BJ (cell line): ENCODE data around the gene TFDP2. TPM values are rescaled to one million over a fixed set of nuclear protein-coding genes. Genes with fewer than 3 reads are reported as not detected.
A peak's percentile ranks its signal among the peaks of the same experiment; 100 is the strongest.

ENCODE experiments used
- CTCF ChIA-PET: fragments of 350-600 bp; formaldehyde crosslinking; extraction: SDS; loops from one replicate; lab custom pipeline; 2021; ENCODE audit warnings: antibody characterized with exemption, inconsistent platforms; lab: Yijun Ruan, JAX
- POLR2A ChIA-PET: fragments of 300-600 bp; sonication (Branson Sonifier 250); formaldehyde crosslinking; extraction: SDS; loops from one replicate; lab custom pipeline; 2021; ENCODE audit warnings: antibody characterized with exemption; lab: Charles Lee
- DNase-seq: peaks from one replicate; pipeline ENCODE4 v3.0.0-alpha.2; 2011; ENCODE audit warnings: low read depth
- H3K27me3 ChIP-seq: 2 replicates; pipeline ENCODE4 v1.6.0; 2011; ENCODE audit warnings: low read length; ENCODE audit not compliant: control insufficient read depth, insufficient read depth
- H3K36me3 ChIP-seq: 2 replicates; pipeline ENCODE4 v1.5.1; 2011; ENCODE audit warnings: low read length; ENCODE audit not compliant: control insufficient read depth, insufficient read depth
- H3K4me3 ChIP-seq: 2 replicates; pipeline ENCODE4 v1.5.1; 2011; ENCODE audit warnings: low read depth, mild to moderate bottlenecking, control low read depth, low read length
- CTCF ChIP-seq: IDR thresholded peaks from 2 replicates; pipeline ENCODE4 v1.5.1; 2011; ENCODE audit warnings: low read depth, mild to moderate bottlenecking, control low read depth, inconsistent platforms, low read length, moderate library complexity; ENCODE audit not compliant: insufficient read depth
- polyA plus RNA-seq: library from polyadenylated mRNA; depleted of rRNA; stranded (reverse); fragments of >200 nt; gene quantifications from 2 replicates; pipeline ENCODE4 v1.2.3, GENCODE V29; 2011

TFDP2 gene
- polyA plus RNA-seq, 1 experiment = 10.9 TPM

- Histone ChIP-seq H3K27me3 (no peaks in the 10 kb centered on the region), H3K36me3 (no peaks in the 10 kb centered on the region; the same call in none of the 2 replicates), H3K4me3 (no peak overlapping the region)
- POLR2A ChIA-PET = interaction anchor here (0.7 kb wide), 1 partner anchor 20 kb away, joined by 3 read pairs; no protein-coding TSS in a partner anchor
- CTCF ChIA-PET = interaction anchor here (0.7 to 1.3 kb wide), 4 partner anchors 9 to 167 kb away, joined by 3 to 6 read pairs (median 4); no protein-coding TSS in a partner anchor
- TF ChIP-seq CTCF = no peak
- DNase-seq = no peak
Measured at GRCh38 chr3:141960731-141961130, 188.6 kb downstream of the TFDP2 start.

DNA sequence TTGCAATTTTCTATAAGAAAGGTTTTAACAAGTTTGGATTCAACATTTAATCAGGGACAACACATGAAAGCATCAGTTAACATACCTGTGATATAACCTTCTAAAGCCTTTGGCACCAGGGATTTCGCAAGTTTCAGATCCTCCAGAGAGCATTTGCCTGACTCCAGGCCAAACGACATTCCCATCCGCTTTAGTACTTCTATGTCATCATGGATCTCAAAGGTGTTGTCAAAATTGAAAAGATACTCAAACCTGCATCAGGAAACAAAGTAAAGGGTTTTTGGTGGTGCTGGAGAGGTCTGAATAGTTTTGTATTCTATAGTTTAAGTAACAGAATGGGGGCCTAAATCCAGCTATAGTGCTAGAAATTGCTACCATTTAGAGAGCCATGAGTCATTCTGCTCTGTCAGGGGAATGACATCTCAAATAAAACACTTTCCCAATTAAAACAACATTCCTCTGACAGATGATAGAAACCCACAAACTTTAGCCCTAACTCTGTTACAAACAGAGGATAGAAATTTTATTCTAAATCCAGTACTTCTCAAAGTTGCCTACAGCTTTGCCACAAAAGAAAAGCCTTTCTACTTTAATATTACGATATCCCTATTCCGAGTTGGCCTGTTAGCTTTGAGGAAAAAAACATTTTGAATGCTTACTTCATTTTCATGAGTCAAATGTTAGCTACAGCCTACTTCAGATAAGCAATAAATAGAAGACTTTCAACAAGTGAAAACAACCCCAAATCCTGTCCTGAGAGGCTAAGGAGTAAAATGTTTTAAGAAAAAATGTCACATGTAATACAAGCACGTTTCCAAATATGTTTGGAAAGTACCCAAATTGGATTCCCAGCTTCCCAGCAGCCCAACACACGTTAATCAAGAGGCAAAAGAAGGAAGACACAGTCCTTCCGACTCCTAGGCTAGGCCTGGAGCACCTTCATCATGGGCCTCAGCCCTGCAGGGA, 189.5 kb downstream of the TFDP2 start:
- POLR2A ChIA-PET = no interaction called here

DNA sequence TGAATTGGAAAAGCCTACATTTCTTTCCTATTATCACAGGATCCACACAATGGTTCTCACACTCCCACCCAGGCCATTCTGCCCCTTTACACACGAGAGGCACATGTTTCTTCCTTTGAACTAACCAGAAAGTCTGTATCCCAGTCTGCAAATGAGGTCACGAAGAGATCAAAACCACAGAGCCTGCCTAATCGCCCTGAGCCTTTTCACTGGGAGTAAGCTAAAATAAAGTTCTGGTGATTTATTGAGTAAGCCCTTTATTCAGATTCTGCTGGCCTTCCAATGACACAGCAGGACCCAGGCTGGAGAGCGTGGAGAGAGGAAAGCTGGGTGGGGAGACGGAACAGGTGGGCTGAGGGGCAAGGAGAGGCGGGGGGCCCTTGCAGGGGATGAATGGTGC, 194.2 kb downstream of the TFDP2 start:
- POLR2A ChIA-PET = no interaction called here
- Histone ChIP-seq H3K36me3 (no peaks in the 10 kb centered on the region; the same call in 1 of the 2 replicates), H3K4me3 (no peak overlapping the region), H3K27me3 (no peaks in the 10 kb centered on the region)
- CTCF ChIA-PET = no interaction called here
- peak; percentile 46 for DNase-seq
- TF ChIP-seq CTCF = no peak

More for the DNA sequence above, 189.5 kb downstream of the TFDP2 start:
- CTCF ChIA-PET = interaction anchor here (0.7 to 1.3 kb wide), 4 partner anchors 9 to 168 kb away, joined by 3 to 6 read pairs (median 4); no protein-coding TSS in a partner anchor
- Histone ChIP-seq H3K36me3 (no peaks in the 10 kb centered on the region; the same call in none of the 2 replicates), H3K27me3 (no peaks in the 10 kb centered on the region), H3K4me3 (no peak overlapping the region)
- TF ChIP-seq CTCF = no peak
- DNase-seq = peak; percentile 50

DNA sequence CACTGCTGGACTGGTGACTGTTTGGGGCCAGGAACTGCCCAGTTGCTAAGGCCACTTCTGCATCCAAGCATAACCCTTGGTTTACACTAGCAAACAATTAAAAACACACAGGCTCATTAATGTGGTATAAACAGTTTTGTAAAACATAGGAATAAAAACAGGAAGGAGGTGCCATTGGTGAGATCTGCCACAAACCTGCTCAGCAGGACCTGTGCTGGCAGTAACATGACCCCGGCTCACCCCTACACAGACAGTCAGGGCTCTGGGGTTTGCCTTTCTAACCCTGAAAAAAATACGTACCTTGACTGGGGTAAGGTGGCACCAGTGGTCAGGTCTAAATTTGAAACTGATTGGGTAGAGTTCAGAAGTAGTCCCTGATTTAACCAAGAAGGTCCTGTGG, 196.7 kb downstream of the TFDP2 start:
- Histone ChIP-seq H3K36me3 (no peaks in the 10 kb centered on the region; the same call in 1 of the 2 replicates), H3K27me3 (no peaks in the 10 kb centered on the region), H3K4me3 (no peak overlapping the region)
- ChIA-PET CTCF (no interaction called here), POLR2A (no interaction called here)
- DNase-seq = no peak
- no peak for TF ChIP-seq CTCF
